Right forelimb (tissue), 1 donor: ENCODE measurements around the gene ANK3.

Experiments
- DNase-seq: peaks from one replicate; pipeline ENCODE4 v3.0.0-alpha.2; 2018

The ANK3 gene

GRCh38 chr10:60340973-60341372, 48.7 kb downstream of the ANK3 start:
- no peak for DNase-seq

- no peak for DNase-seq
These were observed 49.9 kb downstream of the ANK3 start for GRCh38 chr10:60339757-60340156.

- DNase-seq: no peak
These were observed 50.9 kb downstream of the ANK3 start for GRCh38 chr10:60338786-60339185.

GRCh38 chr10:60338002-60338564, 51.6 kb downstream of the ANK3 start:
- no peak for DNase-seq

GRCh38 chr10:60336901-60337630, 52.6 kb downstream of the ANK3 start:
- no peak for DNase-seq

GRCh38 chr10:60335708-60336107, 54.0 kb downstream of the ANK3 start:
- no peak for DNase-seq

- DNase-seq: no peak
These were observed 54.7 kb downstream of the ANK3 start for GRCh38 chr10:60334991-60335390.

- DNase-seq: no peak
These were observed 57.3 kb downstream of the ANK3 start for GRCh38 chr10:60332371-60332770.

GRCh38 chr10:60331886-60332285, 57.8 kb downstream of the ANK3 start:
- DNase-seq: no peak

GRCh38 chr10:60323162-60323561, 66.5 kb downstream of the ANK3 start:
- no peak for DNase-seq

- no peak for DNase-seq
These were observed 69.0 kb downstream of the ANK3 start for GRCh38 chr10:60320666-60321065.

GRCh38 chr10:60316029-60316428, 73.6 kb downstream of the ANK3 start:
- no peak for DNase-seq

GRCh38 chr10:60315311-60315710, 74.4 kb downstream of the ANK3 start:
- DNase-seq: no peak

- no peak for DNase-seq
These were observed 75.4 kb downstream of the ANK3 start for GRCh38 chr10:60314069-60314940.

- DNase-seq: no peak
These were observed 76.1 kb downstream of the ANK3 start for GRCh38 chr10:60313589-60313952.

- DNase-seq: no peak
These were observed 76.7 kb downstream of the ANK3 start for GRCh38 chr10:60312818-60313588.

- DNase-seq: no peak
These were observed 77.9 kb downstream of the ANK3 start for GRCh38 chr10:60311821-60312220.

- DNase-seq: no peak
These were observed 78.9 kb downstream of the ANK3 start for GRCh38 chr10:60310740-60311139.

GRCh38 chr10:60309891-60310290, 79.8 kb downstream of the ANK3 start:
- no peak for DNase-seq

GRCh38 chr10:60309371-60309770, 80.3 kb downstream of the ANK3 start:
- DNase-seq: no peak

GRCh38 chr10:60305380-60305892, 84.2 kb downstream of the ANK3 start:
- DNase-seq: no peak

- no peak for DNase-seq
These were observed 84.8 kb downstream of the ANK3 start for GRCh38 chr10:60304829-60305379.

- no peak for DNase-seq
These were observed 85.9 kb downstream of the ANK3 start for GRCh38 chr10:60303778-60304177.
